ENCODE data around the gene ABCA5.
"Not testable (repeated sequence)": the region's sequence is repeated elsewhere in the genome, so short reads cannot be mapped to it uniquely, and the experiment has no call there.

The ABCA5 gene

DNA sequence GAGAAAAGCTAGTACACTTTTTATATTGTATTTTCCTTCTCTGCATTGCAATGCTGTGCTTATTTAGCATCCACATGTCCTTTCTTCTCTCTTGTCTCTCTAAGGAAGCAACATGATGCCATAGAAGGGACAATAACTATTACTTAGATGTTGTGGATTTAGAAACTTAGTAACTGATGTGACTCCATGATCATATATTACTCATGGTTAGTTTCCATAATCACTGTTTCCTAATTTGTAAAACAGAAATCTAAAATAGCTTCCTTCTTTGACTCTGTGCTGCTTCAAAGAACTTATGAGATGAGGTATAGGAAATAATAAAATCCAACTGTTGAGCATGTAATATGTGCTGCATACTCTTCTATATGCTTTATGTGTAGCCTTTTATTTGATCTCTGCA is 6.6 kb upstream of the ABCA5 start:
- in situ Hi-C loops (cut with HindIII; ENCODE audit: low sequenced_read_pairs): no loop called here

DNA sequence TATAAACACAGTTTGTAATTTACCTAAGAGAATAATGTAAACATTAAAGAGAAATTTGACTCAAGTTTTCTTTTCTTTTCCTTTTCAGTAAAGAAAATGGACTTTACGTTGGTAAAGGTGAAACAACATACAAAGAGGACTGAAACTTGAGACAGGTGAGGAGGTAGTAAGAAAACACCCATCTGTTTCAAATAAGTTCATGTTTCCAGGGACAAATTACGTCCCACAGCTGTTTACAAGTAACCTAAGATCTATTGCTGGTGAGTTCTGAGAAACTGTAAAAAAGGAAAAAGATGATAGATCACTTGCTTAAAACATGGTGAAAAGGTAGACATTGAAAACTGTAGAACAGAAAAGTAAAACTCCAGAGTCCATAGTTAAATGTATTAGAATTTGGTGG is 4.8 kb upstream of the ABCA5 start:
- in situ Hi-C loops (cut with HindIII; ENCODE audit: low sequenced_read_pairs): no loop called here

DNA sequence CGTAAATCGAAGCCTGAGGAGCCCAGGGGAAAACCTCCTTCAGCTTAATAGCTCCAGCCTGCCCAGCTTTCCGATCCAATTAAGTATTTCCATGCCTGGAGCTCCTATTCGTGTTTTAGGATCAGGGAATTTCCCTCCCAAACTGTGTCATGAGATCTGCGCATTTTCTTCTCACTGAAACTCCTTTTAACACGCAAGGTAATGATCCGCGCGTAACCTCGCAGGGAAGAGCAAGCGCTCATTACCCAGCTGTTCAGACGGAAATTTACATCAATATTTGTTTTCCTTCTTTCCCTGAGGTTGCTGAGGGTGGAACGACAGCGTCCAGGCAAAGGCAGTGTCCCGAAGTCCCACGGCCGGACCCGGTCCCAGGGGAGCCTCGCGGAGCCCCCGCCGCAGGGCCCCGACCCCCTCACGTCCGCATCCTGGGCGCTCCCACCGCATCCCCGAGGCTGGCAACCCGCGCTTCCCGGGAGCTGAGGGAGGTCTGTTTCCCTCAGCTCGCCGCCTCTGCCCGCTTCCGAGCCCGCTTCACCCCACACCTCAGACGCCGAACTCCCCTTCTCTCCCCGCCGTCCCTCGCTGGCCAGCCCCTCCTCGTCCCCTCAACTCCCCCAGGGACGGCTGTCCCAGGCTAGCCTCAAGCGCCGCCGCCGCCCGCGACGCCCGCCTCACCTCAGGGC is 415 bp downstream of the ABCA5 start:
- in situ Hi-C loops (cut with HindIII; ENCODE audit: low sequenced_read_pairs): no loop called here

DNA sequence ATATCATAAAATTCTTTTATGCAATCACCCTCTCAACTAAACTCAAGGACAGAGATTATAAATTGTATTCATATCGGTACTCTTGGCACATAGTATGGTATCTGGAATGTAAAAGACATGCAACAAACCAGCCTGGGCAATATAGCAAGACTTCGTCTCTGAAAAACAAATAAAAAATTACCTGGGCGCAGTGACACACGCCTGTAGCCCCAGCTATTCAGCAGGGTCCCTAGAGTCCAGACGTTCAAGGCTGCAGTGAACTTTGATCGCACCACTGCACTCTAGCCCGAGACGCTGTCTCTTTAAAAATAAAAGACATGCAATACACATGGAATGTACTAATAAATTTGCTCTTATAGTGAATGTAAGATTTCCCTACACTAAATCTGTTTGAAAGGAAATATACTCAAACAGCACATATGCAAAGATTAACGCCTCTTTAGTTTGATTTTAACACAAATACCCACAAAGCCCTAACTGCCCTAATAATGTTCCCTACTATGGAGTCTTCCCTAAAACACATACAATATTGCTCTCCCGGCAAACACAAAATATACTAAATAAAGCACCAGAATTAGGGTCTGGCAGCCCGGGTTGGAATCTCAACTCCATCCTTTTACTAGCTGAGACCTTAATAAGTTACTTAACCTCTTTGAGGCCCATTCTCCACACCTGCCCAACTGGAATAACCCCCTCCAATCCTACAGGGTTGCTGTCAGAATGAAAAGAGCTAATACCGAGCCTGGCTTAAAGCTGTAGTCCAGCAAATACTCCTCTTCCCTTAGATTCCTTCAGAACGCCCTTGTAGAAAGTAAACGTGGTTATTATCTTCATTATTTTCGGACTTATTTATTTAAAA is 1.2 kb downstream of the ABCA5 start:
- in situ Hi-C loops (cut with HindIII; ENCODE audit: low sequenced_read_pairs): no loop called here

DNA sequence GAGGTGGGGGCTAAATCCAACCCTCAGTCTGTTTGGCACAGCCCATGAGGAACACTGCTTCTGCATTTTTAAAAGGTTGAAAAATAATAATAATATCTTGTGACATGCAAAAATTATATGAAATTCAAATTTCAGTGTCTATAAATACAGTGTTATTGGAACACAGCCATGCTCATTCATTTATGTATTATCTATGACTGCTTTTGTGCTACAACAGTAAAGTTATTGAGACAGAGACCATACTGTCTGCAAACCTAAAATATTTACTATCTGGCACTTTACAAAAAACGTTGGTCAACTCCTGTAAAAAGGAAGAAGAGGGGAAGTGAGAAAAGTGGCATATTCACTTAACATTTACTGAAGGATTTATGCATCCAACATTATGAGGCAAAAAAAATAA is 3.1 kb downstream of the ABCA5 start:
- in situ Hi-C loops (cut with HindIII; ENCODE audit: low sequenced_read_pairs): no loop called here

DNA sequence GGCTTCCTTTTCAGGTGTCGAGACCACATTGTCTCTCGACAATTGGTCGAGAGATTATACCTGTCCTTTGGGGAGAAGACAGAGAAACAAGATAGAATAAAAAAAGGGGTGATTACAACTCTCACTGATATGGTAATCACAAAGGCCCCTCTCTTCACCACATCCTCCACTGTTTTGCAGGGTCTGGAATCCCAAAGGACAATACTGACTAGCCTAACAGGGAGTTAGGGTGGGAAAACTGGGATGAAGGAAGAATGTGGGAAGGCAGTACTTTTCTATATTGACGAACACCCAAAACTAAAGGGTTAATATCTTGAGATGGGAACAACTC is 6.1 kb downstream of the ABCA5 start:
- in situ Hi-C loops (cut with HindIII; ENCODE audit: low sequenced_read_pairs): no loop called here

DNA sequence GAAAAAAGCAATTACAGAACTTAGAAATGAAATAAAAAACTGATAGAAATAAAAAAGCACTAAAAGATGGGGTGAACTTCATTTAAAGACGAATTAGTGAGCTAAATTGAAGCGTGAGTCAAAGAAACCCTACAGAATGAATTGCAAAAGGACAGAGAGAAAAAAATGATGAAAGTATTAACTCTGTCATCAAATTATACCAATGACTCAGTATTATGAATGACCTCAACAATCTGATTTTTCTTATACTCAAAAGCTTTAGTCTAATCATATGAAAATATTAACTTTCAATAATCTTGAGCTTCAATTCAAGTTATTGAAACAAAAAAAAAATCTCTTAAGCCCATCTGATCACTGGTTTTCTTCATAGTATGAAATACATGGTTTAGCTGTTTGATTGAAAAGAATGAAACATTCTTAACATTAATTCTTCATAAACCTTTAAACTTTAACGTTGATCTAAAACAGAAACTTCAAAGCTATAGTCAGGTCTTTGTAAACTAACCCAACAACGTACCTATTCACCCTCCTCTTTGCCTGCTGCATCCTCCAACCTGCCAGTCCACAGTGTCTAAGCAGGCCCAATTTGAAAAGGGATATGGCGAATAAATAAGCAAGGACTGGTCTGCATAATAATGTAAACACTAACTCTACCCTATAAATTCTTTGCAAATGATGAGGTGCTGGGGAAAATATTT is 6.6 kb downstream of the ABCA5 start:
- in situ Hi-C loops (cut with HindIII; ENCODE audit: low sequenced_read_pairs): no loop called here

DNA sequence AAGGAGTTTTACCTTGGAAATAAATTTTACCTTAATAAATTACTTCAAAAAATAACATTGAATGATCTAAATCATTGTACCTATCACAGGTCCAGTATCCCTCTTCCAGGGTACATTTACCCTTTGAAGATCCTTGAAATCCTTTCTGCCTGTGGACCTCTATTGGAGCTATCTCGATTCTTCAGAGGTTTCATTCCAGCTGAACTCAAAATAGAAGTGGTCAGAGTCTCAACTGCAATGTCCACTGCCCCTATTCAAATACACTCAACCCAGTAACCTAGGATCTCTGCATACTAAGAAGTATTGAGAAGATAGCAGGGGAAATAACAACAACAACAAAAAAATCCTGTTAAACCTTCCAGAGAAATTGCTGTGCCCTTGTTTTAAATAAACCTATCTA is 9.3 kb downstream of the ABCA5 start:
- in situ Hi-C loops (cut with HindIII; ENCODE audit: low sequenced_read_pairs): no loop called here

DNA sequence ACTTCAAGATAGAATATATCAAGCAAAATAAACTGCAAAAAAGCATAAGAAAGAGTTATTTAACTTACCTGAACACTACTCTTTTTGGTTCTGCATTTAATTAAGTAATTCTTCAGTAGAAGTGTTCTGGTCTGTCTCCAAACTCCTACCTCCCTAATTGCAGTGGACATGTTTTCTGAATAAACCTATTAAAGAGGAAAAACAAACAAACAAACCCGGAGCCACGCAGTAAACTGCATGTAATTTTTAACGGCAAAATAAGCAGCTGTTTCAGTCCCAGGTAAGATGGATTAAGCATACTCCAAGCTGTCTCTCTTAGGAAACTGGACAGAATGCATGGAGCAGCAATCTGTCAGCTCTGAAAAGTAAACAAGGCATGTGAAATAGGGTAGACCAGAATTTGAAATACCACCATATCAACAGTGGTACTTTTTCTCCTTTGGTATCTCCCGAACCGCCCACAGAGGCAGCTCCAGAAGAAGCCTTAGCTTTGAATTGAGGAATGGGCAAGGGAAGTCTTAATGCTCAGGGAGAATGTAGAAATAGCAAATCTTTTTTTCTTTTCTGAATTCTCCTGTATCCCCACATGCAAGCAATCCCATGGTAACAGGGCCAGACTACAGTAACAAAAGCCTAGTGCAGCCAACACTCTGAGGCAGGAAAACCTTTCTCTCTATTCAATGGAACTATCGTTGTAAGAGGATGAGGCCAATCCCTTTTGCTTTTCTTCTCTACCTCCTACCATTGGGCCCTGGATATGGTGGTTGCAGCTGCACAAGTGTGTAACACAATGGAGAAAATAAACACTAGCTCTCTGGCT is 12.5 kb downstream of the ABCA5 start:
- in situ Hi-C loops (cut with HindIII; ENCODE audit: low sequenced_read_pairs): no loop called here

DNA sequence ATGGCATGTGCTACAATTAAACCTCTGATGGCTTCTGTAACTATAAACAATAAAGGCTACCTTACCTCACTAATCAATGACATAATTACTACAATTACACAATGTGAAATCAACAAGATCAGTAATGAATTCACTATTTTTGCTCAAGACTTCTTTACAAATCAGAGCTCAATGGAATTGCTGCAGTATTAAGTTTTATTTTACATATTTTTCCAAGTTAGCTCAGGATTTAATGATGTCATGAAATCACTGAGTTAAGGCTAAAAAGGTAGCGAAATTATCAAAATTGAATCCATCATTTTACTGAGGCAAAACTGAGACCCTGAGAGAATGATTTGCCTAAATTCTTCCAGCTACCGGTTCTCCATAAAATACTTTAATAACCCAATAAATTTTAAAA is 21.8 kb downstream of the ABCA5 start:
- in situ Hi-C loops (cut with HindIII; ENCODE audit: low sequenced_read_pairs): no loop called here

DNA sequence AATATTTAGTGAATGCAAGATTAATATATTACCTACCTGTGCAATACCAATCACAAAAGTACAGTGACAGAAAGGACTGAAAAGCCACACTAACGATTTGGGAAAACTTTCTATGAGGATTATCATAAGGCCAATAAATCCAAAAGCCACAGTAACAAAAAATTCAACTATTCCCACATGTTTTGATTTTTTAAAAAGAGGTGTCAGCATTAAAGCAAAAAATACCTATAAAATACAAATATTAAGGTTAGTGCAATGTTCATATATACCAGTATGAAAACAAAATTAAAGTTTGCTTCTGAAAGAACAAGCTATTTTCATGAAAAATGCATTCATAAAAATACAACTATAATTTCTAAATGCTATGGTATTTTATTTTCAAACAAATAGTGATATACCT is 24.3 kb downstream of the ABCA5 start:
- in situ Hi-C loops (cut with HindIII; ENCODE audit: low sequenced_read_pairs): no loop called here

DNA sequence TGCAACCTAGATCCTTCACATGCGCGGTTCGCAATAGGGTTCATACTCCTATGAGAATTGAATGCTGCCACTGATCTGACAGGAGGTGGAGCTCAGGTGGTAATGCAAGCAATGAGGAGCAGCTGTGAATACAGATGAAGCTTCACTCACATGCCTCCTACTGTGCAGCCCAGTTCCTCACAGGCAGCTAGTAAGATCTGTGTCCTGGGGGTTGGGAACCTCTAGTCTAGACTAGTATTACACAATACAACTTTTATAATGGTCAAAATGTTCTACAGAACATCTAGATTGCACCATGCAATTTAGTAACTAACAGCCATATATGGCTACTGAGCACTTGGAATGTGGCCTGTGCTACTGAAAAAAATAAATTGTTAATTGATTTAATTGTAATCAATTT is 26.7 kb downstream of the ABCA5 start:
- in situ Hi-C loops (cut with HindIII; ENCODE audit: low sequenced_read_pairs): no loop called here

DNA sequence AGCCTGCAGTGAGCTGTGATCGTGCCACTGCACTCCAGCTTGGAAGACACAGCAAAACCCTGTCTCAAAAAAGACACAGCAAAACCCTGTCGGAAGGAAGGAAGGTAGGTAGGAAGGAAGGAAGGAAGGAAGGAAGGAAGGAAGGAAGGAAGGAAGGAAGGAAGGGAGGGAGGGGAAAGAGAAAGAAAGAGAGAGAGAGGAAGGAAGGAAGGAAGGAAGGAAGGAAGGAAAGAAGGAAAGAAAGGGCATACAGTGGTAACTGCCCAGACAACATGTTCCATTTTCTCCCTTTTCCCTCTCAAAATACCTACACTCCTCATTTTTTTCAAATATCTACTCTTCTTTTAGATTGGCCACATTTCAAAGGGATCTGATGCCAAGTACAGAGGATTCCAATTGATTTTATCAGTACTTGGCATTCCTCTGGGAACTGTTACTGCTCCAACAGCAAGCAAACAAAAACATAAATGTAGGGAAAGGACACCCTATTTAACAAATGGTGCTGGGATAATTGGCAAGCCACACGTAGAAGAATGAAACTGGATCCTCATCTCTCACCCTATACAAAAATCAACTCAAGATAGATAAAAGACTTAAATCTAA is 28.7 kb downstream of the ABCA5 start:
- in situ Hi-C loops (cut with HindIII; ENCODE audit: low sequenced_read_pairs): not testable (repeated sequence)

DNA sequence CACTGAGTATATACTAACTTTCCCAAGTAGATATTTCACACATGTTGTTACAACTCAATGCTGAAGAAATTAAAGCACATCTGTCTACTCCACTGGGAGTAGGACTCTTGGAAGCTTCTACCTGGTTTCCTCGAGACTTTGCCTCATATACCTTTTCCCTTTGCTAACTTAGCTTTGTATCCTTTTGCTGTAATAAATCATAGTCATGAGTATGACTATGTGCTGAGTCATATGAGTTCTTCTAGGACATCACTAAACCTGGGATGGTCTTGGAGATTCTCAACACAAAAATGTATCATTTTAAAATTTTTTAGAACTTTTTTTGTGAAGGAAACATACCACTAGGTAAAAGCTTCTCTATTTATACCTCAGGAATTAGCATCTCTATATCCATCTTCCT is 39.8 kb downstream of the ABCA5 start:
- in situ Hi-C loops (cut with HindIII; ENCODE audit: low sequenced_read_pairs): no loop called here

DNA sequence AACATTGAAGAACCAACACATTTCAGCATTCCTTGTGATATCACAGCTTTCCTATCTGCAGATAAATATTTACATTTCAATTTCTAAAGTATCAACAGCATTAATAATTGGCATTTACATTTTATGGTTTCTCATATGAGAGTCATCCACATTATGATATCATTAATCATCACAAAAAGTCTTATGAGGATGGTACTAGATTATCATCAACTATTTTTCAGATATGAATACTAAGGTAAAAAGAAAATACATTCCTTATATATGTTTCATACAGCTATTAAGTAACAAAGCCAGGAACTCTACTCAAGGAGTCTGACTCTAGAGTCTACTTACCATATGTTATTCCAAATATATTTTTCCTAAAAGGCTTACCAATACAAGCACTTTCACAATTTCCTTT is 40.7 kb downstream of the ABCA5 start:
- in situ Hi-C loops (cut with HindIII; ENCODE audit: low sequenced_read_pairs): no loop called here

DNA sequence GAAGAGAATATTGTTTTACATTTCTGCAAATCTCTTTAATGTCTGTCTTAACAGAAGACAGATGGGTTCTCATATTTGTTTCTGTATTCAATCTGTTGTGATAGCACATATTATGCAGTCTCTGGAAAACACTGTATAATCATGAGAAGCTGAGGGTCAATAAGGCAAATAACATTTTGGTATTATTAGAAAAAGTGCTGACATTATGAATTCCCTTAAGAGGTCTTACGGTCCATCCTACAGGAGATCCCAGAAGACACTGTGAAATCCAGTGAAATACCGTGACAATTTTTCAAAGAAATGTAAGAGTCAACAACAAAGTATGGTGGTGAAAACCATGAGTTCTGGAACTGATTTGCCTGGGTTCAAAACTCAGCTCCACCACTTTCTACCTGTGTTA is 42.3 kb downstream of the ABCA5 start:
- in situ Hi-C loops (cut with HindIII; ENCODE audit: low sequenced_read_pairs): no loop called here

DNA sequence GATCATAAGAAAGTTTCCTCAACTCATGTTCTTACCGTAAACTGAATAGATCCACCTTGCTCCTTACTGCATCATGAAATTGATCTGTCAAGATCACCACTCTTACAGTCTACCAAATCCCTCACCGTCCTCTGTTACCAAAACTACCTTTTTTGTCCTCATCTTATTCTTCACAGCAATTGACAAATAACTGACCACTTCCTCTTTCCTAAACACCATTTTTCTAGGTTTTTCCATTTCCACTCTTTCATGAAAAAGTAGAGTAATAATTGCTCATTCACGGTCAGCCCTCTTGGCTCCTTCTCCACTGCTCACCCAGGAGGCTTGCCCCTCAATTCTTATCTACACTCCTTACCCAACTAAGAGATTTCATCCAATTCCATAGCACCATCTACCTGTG is 44.9 kb downstream of the ABCA5 start:
- in situ Hi-C loops (cut with HindIII; ENCODE audit: low sequenced_read_pairs): no loop called here

DNA sequence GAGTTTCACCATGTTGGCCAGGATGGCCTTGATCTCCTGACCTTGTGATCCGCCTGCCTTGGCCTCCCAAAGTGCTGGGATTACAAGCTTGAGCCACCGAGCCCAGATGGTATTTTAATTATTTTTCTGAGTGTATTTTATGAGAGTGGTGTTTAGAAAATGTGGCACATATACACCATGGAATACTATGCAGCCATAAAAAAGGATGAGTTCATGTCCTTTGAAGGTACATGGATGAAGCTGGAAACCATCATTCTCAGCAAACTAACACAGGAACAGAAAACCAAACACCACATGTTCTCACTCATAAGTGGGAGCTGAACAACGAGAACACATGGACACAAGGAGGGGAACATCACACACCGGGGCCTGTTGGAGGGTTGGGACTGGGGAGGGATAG is 50.7 kb downstream of the ABCA5 start:
- in situ Hi-C loops (cut with HindIII; ENCODE audit: low sequenced_read_pairs): not testable (repeated sequence)

DNA sequence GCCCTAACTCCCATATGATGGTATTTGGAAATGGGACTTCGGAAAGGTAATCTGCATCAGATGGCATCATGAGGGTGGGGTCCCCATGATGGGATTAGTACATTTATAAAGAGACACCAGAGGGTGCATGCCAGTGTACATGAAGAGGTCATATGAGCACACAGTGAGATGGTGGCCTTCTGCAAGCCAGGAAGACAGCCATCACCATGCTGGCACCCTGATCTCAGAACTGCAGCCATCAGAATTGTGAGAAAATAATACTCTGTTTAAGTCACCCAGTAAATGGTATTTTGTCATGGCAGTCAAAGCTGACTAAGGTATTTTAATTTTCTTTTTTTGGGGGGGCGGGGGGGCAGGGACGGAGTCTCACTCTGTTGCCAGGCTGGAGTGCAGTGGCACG is 51.2 kb downstream of the ABCA5 start:
- in situ Hi-C loops (cut with HindIII; ENCODE audit: low sequenced_read_pairs): no loop called here

DNA sequence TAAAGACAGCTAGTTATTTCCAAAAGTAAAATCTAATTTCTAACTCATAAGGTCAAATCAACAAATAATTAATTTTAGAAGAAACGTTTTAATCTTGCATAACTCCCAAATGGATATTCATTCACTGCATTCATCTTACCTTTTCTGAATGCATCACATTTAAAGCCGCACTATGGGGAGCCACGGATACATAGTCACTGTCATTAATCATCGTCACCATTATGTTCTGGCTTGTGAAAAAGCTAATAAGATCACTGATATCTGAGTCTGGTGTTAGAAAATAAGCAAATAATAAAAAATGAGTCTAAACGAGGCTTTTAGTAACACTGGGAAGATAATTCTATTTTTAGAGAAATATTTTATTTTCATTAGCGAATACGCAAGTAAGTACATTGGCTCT is 55.9 kb downstream of the ABCA5 start:
- in situ Hi-C loops (cut with HindIII; ENCODE audit: low sequenced_read_pairs): no loop called here

All from DLD1 (cell line).